Muscle layer of duodenum (tissue), 2 donors: ENCODE results near the gene BATF2.
A peak's percentile ranks its signal among the peaks of the same experiment; 100 is the strongest.
"Not testable (repeated sequence)": the region's sequence is repeated elsewhere in the genome, so short reads cannot be mapped to it uniquely, and the experiment has no call there.

Source experiments
- H3K27ac ChIP-seq: one replicate; pipeline ENCODE4 v1.7.0; 2013; ENCODE audit warnings: mild to moderate bottlenecking, low read length
- H3K27me3 ChIP-seq: one replicate; pipeline ENCODE4 v1.7.0; 2013; ENCODE audit warnings: low read depth, mild to moderate bottlenecking, control low read depth, low read length
- H3K36me3 ChIP-seq, 2 donors: one replicate each; pipeline ENCODE4 v1.7.0; 2013; ENCODE audit warnings: low read length in 2 of 2, control low read depth in 1 of 2, mild to moderate bottlenecking in 1 of 2; ENCODE audit not compliant: insufficient read depth in 2 of 2, control insufficient read depth in 1 of 2
- H3K4me1 ChIP-seq, 2 donors: one replicate each; pipeline ENCODE4 v1.7.0; 2013; ENCODE audit warnings: low read length in 2 of 2, mild to moderate bottlenecking in 2 of 2, control low read depth in 1 of 2, moderate library complexity in 1 of 2; ENCODE audit not compliant: insufficient read depth in 2 of 2, control insufficient read depth in 1 of 2
- H3K4me3 ChIP-seq, 2 donors: one replicate each; pipeline ENCODE4 v1.7.0; 2013; ENCODE audit warnings: low read length in 2 of 2, low read depth in 1 of 2, mild to moderate bottlenecking in 1 of 2
- H3K9me3 ChIP-seq, 2 donors: one replicate each; pipeline ENCODE4 v1.7.0; 2013; ENCODE audit warnings: low read length in 2 of 2, control low read depth in 1 of 2, mild to moderate bottlenecking in 1 of 2; ENCODE audit not compliant: control insufficient read depth in 1 of 2
- donor health status: healthy.

BATF2 gene

GRCh38 chr11:64990222-64990923, 6.4 kb downstream of the BATF2 start:
- peak overlapping the region; percentile 40 for H3K27ac ChIP-seq
- H3K9me3 ChIP-seq, result no peaks in the 10 kb centered on the region
- peaks cover 0 to 10% of the 10 kb centered on the region in 2 donors for H3K36me3 ChIP-seq
- peak overlapping the region; percentile 7 to 39 for H3K4me3 ChIP-seq
- H3K27me3 ChIP-seq, result no peaks in the 10 kb centered on the region
- peaks cover 3 to 16% of the 10 kb centered on the region in 2 donors for H3K4me1 ChIP-seq

DNA sequence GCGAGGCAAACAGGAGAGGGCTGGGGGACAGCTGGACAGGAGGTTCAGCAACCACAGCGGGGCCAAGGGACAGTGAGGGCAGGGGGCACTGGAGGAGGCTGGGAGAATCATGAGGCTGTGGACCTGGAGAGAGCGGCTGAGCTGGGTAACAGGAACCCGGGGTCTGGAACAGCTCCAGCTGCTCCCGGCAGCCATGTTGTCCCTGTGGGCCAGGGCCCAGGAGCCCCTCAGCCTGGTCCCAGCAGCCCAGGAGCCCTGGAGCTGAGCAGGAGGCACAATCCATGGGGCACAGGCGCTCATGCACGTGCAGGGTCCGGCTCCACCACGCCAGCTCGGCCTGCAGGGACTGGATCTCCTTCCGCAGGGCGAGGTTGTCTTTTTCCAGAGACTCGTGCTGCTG, 7.4 kb downstream of the BATF2 start:
- peak overlapping the region; percentile 7 to 39 for H3K4me3 ChIP-seq

DNA sequence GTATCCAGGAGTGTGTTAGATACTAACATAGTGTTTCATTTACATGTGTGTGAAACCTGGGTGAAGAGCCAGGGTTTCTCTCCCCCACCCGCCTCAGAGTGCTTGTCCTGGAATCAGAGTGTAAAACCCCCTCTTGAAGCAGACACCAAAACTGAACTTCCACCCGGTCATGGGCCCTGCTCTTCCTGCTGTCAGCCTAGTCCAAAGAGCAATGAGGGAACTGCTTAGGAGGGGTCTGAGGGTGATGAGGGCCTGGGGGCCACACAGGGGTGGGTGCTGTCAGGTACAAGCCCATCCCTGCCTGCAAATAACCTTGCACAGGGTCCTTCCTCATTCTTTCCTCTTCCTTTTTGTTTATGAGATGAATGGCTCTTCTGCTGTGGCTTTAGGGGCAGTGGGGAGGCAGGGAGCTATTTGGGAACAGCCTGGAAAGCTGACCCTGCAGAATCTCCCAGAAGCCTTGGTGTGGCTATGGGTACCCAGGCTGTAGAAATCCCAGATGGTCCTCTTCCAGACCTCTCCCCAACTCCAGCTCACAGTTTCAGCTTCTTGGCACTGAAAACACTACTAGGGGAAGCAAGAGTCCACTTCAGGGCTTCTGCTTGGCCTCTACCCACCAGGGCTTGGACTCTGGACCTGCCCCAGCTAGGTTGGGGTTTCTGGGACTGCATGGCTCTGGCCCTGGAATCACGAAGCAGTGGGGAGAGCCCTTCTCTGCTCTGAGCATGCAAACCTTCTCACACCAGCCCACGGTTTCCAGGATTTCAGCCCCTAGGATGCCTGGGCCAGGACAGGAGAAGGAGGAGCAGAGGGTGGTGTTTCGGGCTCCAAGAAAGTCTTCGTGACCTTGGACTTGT, 8.5 kb downstream of the BATF2 start:
- Histone ChIP-seq H3K27ac (no peak overlapping the region), H3K27me3 (no peaks in the 10 kb centered on the region), H3K4me1 (peaks cover 0 to 12% of the 10 kb centered on the region in 2 donors), H3K4me3 (no peak overlapping the region), H3K9me3 (no peaks in the 10 kb centered on the region), H3K36me3 (peaks cover 0 to 4% of the 10 kb centered on the region in 2 donors)

More for the DNA sequence above, 7.4 kb downstream of the BATF2 start:
- H3K4me1 ChIP-seq, result peaks cover 0 to 12% of the 10 kb centered on the region in 2 donors
- no peaks in the 10 kb centered on the region for H3K9me3 ChIP-seq
- H3K27ac ChIP-seq, result no peak overlapping the region
- H3K27me3 ChIP-seq, result no peaks in the 10 kb centered on the region
- H3K36me3 ChIP-seq, result peaks cover 0 to 9% of the 10 kb centered on the region in 2 donors

DNA sequence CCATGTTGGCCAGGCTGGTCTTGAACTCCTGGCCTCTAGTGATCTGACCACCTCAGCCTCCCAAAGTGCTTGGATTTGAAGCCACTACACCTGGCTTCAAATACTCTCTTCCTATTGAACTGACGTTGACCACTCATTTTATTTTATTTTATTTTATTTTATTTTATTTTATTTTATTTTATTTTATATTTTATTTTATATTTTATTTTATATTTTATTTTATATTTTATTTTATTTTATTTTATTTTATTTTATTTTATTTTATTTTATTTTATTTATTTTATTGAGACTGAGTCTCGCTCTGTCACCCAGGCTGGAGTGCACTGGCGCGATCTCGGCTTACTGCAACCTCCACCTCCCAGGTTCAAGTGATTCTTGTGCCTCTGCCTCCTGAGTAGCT, 13.4 kb downstream of the BATF2 start:
- H3K4me1 ChIP-seq, H3K36me3 ChIP-seq, H3K27me3 ChIP-seq, H3K4me3 ChIP-seq, H3K27ac ChIP-seq, H3K9me3 ChIP-seq: not testable (repeated sequence)

- Histone ChIP-seq H3K4me3 (no peak overlapping the region), H3K36me3 (no peaks in the 10 kb centered on the region), H3K27me3 (no peaks in the 10 kb centered on the region), H3K4me1 (peaks cover 0 to 7% of the 10 kb centered on the region in 2 donors), H3K27ac (no peak overlapping the region), H3K9me3 (no peaks in the 10 kb centered on the region)
These were observed 20.1 kb downstream of the BATF2 start for GRCh38 chr11:64976651-64977050.

GRCh38 chr11:64974124-64974523, 22.6 kb downstream of the BATF2 start:
- Histone ChIP-seq H3K27ac (no peak overlapping the region), H3K4me1 (peaks cover 0 to 10% of the 10 kb centered on the region in 2 donors), H3K9me3 (no peaks in the 10 kb centered on the region), H3K27me3 (no peaks in the 10 kb centered on the region), H3K36me3 (no peaks in the 10 kb centered on the region), H3K4me3 (no peak overlapping the region)

DNA sequence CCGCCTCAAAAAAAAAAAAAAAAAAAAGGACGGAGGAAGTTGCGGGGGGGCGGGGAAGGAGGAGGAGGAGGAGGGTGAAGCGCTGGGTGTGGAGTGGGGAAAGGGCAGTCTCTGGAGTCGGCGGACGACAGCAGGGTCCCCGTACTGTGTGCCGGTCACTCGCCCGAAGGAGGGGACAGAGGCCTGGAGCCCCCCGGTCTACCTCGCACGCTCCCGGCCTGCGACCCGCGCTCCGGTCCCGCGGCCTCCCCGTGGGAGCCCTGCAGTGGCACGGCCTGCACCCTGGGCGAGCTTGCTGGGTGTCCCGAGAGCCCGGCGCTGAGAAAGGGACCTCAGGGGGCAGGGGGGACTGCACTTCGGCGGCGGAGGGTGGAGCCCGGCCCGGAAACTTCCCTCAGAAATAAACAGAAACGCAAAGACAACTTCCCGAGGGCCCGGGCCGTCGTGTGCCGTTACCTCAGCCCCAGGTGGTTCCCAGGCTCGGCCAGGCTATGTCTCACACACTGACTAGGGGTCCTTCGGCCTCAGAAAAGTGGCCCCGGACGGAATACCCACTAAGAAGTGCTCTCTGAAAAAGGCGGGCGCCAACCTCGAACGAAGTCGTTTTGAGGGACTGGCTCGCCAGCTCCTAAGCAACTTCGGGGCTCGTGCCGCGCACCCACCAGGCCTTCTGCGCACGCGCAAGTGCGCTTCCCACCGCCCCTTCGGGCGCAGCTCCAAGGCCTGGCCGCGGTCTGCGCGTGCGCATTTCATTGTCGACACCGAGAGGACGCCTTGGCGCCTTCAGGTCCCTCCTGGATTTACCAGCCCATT, 25.1 kb downstream of the BATF2 start, which contains the start of gene MAJIN:
Gene MAJIN (minus strand): TSS at position 688 of the 813 bp plus-strand sequence. CDS start 12,703 bp downstream, outside the sequence.
- H3K27me3 ChIP-seq, result no peaks in the 10 kb centered on the region
- peak within 1 kb of the TSS; percentile 43 to 57 for H3K4me3 ChIP-seq
- H3K36me3 ChIP-seq, result no peaks in the 10 kb centered on the region
- H3K4me1 ChIP-seq, result peaks cover 0 to 10% of the 10 kb centered on the region in 2 donors
- H3K27ac ChIP-seq, result no peak within 1 kb of the TSS
- no peaks in the 10 kb centered on the region for H3K9me3 ChIP-seq

GRCh38 chr11:64970731-64971151, 26.0 kb downstream of the BATF2 start:
- Histone ChIP-seq H3K36me3 (no peaks in the 10 kb centered on the region), H3K4me1 (peaks cover 0 to 10% of the 10 kb centered on the region in 2 donors), H3K27ac (no peak overlapping the region), H3K27me3 (no peaks in the 10 kb centered on the region), H3K4me3 (no peak overlapping the region), H3K9me3 (no peaks in the 10 kb centered on the region)

DNA sequence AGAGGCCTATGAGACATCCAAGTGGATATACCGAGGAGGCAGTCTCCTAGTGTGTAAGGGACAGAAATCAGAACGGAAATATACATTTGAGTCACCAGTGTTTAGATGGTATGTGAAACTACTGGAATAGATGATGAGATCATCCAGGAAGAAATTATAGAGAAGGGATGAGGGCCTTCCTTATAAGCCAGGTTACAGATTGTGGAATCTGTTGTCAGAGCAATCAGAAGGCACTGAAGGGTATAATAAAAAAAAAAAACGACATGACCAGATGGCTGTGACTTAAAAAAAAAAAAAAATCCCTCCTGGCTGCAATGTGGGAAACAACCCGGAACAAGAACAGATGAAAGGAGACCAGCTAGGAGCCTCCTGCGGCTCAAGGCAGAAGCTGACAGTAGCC, 27.6 kb downstream of the BATF2 start:
- Histone ChIP-seq H3K4me3 (no peak overlapping the region), H3K36me3 (no peaks in the 10 kb centered on the region), H3K27ac (no peak overlapping the region), H3K4me1 (peaks cover 0 to 10% of the 10 kb centered on the region in 2 donors), H3K27me3 (no peaks in the 10 kb centered on the region), H3K9me3 (no peaks in the 10 kb centered on the region)

DNA sequence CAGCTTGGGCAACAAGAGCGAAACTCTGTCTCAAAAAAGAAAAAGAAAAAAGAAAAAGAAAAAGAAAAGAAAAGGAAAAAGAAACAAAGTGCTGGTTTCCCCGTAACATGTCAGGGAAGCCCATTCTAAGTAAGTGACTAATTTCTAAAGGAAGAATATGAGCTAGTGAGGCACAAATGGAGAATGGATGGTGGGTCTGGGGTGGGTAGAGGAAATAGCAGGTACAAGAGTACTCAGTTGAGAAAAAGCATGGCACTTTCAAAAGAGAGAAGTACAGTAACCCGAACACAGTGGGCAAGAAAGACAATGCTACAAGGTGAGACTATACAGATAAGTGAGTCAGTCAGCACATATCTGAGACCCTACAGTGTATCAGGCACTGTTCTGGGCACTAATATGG, 29.4 kb downstream of the BATF2 start:
- H3K27ac ChIP-seq, result no peak overlapping the region
- H3K4me1 ChIP-seq, result peaks cover 0 to 10% of the 10 kb centered on the region in 2 donors
- H3K4me3 ChIP-seq, result no peak overlapping the region
- no peaks in the 10 kb centered on the region for H3K27me3 ChIP-seq
- no peaks in the 10 kb centered on the region for H3K9me3 ChIP-seq
- no peaks in the 10 kb centered on the region for H3K36me3 ChIP-seq
